HG03575 (cell line): ENCODE data around the gene TRAPPC4.
"Not testable (repeated sequence)": the region's sequence is repeated elsewhere in the genome, so short reads cannot be mapped to it uniquely, and the experiment has no call there.

Experiments
- ATAC-seq: cut with Tn5 transposase; IDR thresholded peaks from one replicate; pipeline ENCODE4 v1.9.1; 2021; ENCODE audit not compliant: unreplicated experiment, insufficient number of reproducible peaks, low FRiP score; ENCODE audit errors: extremely low read depth

The TRAPPC4 gene

GRCh38 chr11:119011476-119012053 lies 7.0 kb upstream of the TRAPPC4 start:
- ATAC-seq = no peak

- ATAC-seq = no peak
These were observed 5.9 kb upstream of the TRAPPC4 start for GRCh38 chr11:119012629-119013170.

- ATAC-seq = no peak
These were observed 4.2 kb upstream of the TRAPPC4 start for GRCh38 chr11:119014209-119014924.

GRCh38 chr11:119015054-119015611 lies 3.4 kb upstream of the TRAPPC4 start:
- no peak for ATAC-seq

- no peak for ATAC-seq
These were observed 2.2 kb upstream of the TRAPPC4 start for GRCh38 chr11:119016216-119017009.

GRCh38 chr11:119017377-119017776 lies 1.2 kb upstream of the TRAPPC4 start:
- not testable (repeated sequence) for ATAC-seq

GRCh38 chr11:119019996-119020395 lies 1.4 kb downstream of the TRAPPC4 start:
- no peak for ATAC-seq

- no peak for ATAC-seq
These were observed 3.1 kb downstream of the TRAPPC4 start for GRCh38 chr11:119021631-119022030.

GRCh38 chr11:119023741-119024140 lies 5.2 kb downstream of the TRAPPC4 start:
- ATAC-seq = no peak

GRCh38 chr11:119024430-119025098 lies 6.0 kb downstream of the TRAPPC4 start:
- no peak for ATAC-seq

- no peak for ATAC-seq
These were observed 6.5 kb downstream of the TRAPPC4 start for GRCh38 chr11:119025099-119025473.

GRCh38 chr11:119025541-119025940 lies 7.0 kb downstream of the TRAPPC4 start:
- ATAC-seq = no peak

GRCh38 chr11:119025978-119026766 lies 7.6 kb downstream of the TRAPPC4 start:
- no peak for ATAC-seq

GRCh38 chr11:119026970-119027369 lies 8.4 kb downstream of the TRAPPC4 start:
- ATAC-seq = no peak

- ATAC-seq = no peak
These were observed 9.2 kb downstream of the TRAPPC4 start for GRCh38 chr11:119027561-119028345.

- no peak for ATAC-seq
These were observed 9.9 kb downstream of the TRAPPC4 start for GRCh38 chr11:119028346-119029068.

GRCh38 chr11:119029069-119029339 lies 10.4 kb downstream of the TRAPPC4 start:
- no peak for ATAC-seq
